GM23338 (cell line): Measurements from ENCODE around the gene USP5. TPM values are rescaled to one million over a fixed set of nuclear protein-coding genes. Genes with fewer than 3 reads are reported as not detected.

Experiments used
- ATAC-seq: fragments of 200-7000 bp; cut with Tn5 transposase; 3 replicates; pipeline ENCODE4 v1.9.1; 2020
- DNase-seq: peaks from one replicate; pipeline ENCODE4 v3.0.0-alpha.2; 2015; ENCODE audit warnings: low spot score
- H2AFZ ChIP-seq: fragments of 200-600 bp; sonication (generic); 2 replicates; pipeline ENCODE4 v1.8.0; 2016; ENCODE audit warnings: antibody characterized with exemption, mild to moderate bottlenecking, moderate library complexity
- H3F3A ChIP-seq: fragments of 200-600 bp; sonication (generic); replicated peaks from 2 replicates; pipeline ENCODE4 v1.8.0; 2017; ENCODE audit warnings: antibody characterized with exemption, mixed run types, low read depth
- H3K27ac ChIP-seq: fragments of 200-600 bp; sonication (generic); 2 replicates; pipeline ENCODE4 v1.6.1; 2016; ENCODE audit warnings: low read depth
- H3K27me3 ChIP-seq: fragments of 200-600 bp; sonication (generic); 2 replicates; pipeline ENCODE4 v1.8.0; 2016; ENCODE audit warnings: mild to moderate bottlenecking, mixed run types, moderate library complexity; ENCODE audit not compliant: insufficient read depth
- H3K36me3 ChIP-seq: fragments of 200-600 bp; sonication (generic); 2 replicates; pipeline ENCODE4 v1.8.0; 2016; ENCODE audit warnings: mild to moderate bottlenecking; ENCODE audit not compliant: insufficient read depth
- H3K4me1 ChIP-seq: fragments of 200-600 bp; sonication (generic); 2 replicates; pipeline ENCODE4 v1.8.0; 2016; ENCODE audit warnings: mild to moderate bottlenecking, moderate library complexity; ENCODE audit not compliant: insufficient read depth
- H3K4me2 ChIP-seq: fragments of 200-600 bp; sonication (generic); 2 replicates; pipeline ENCODE4 v1.7.1; 2017; ENCODE audit warnings: mixed run types
- H3K4me3 ChIP-seq: fragments of 200-600 bp; sonication (generic); 2 replicates; pipeline ENCODE4 v1.6.1; 2016; ENCODE audit warnings: mixed run types
- H3K79me2 ChIP-seq: fragments of 200-600 bp; sonication (generic); replicated peaks from 2 replicates; pipeline ENCODE4 v1.8.0; 2017; ENCODE audit warnings: mild to moderate bottlenecking; ENCODE audit not compliant: insufficient read depth
- H3K9me2 ChIP-seq: fragments of 200-600 bp; sonication (generic); 2 replicates; pipeline ENCODE4 v1.8.0; 2017; ENCODE audit not compliant: insufficient read depth
- H4K20me1 ChIP-seq: fragments of 200-600 bp; sonication (generic); replicated peaks from 2 replicates; pipeline ENCODE4 v1.8.0; 2017; ENCODE audit warnings: mild to moderate bottlenecking; ENCODE audit not compliant: insufficient read depth
- H3K27ac Mint-ChIP-seq: 2 replicates; pipeline ENCODE4 v1.8.0; 2020; ENCODE audit warnings: inconsistent platforms, mild to moderate bottlenecking, moderate library complexity, mixed read lengths
- H3K27me3 Mint-ChIP-seq: 3 replicates; pipeline ENCODE4 v1.8.0; 2022; ENCODE audit warnings: low read depth, mild to moderate bottlenecking, moderate library complexity, mixed read lengths, inconsistent platforms; ENCODE audit not compliant: insufficient read depth, poor library complexity
- H3K36me3 Mint-ChIP-seq: 3 replicates; pipeline ENCODE4 v1.8.0; 2021; ENCODE audit warnings: low read depth, mild to moderate bottlenecking, inconsistent platforms, moderate library complexity, mixed read lengths
- H3K4me1 Mint-ChIP-seq: 3 replicates; pipeline ENCODE4 v1.8.0; 2020; ENCODE audit warnings: mild to moderate bottlenecking, inconsistent platforms, mixed read lengths
- H3K4me3 Mint-ChIP-seq: 3 replicates; pipeline ENCODE4 v1.8.0; 2021; ENCODE audit warnings: moderate library complexity, mild to moderate bottlenecking, inconsistent platforms, mixed read lengths
- H3K9me3 Mint-ChIP-seq: 3 replicates; pipeline ENCODE4 v1.8.0; 2020; ENCODE audit warnings: moderate library complexity, mild to moderate bottlenecking, inconsistent platforms, mixed read lengths
- CREB1 ChIP-seq: fragments of 250-450 bp; sonication (Bioruptor Pico); IDR thresholded peaks from 2 replicates; pipeline ENCODE4 v1.5.0; 2020; ENCODE audit warnings: low read depth, mild to moderate bottlenecking, moderate library complexity
- CTCF ChIP-seq, 2 experiments: fragments of 200-600 bp in 1 of 2; sonication (generic) in 1 of 2; conservative IDR thresholded peaks; 2 replicates each; pipeline versions ENCODE4 v1.5.1 to v1.6.1; 2016 to 2017; ENCODE audit warnings: antibody characterized with exemption in 2 of 2, low read depth in 2 of 2, mild to moderate bottlenecking in 2 of 2, moderate library complexity in 1 of 2
- ETS1 ChIP-seq: IDR thresholded peaks from 2 replicates; pipeline ENCODE4 v1.6.1; 2016; ENCODE audit warnings: antibody characterized with exemption
- EZH2 ChIP-seq: fragments of 200-600 bp; sonication (generic); IDR thresholded peaks from one replicate; pipeline ENCODE4 v1.8.0; 2017; ENCODE audit warnings: antibody characterized with exemption, mild to moderate bottlenecking, low read depth; ENCODE audit not compliant: unreplicated experiment
- EZH2phosphoT487 ChIP-seq: fragments of 200-600 bp; sonication (generic); IDR thresholded peaks from one replicate; pipeline ENCODE4 v1.8.1; 2018; ENCODE audit warnings: antibody characterized with exemption; ENCODE audit not compliant: unreplicated experiment
- JUNB ChIP-seq: IDR thresholded peaks from one replicate; pipeline ENCODE4 v1.6.1; 2016; ENCODE audit warnings: antibody characterized with exemption; ENCODE audit not compliant: unreplicated experiment
- NANOG ChIP-seq: IDR thresholded peaks from 2 replicates; pipeline ENCODE4 v1.6.1; 2016; ENCODE audit warnings: antibody characterized with exemption, borderline replicate concordance
- POLR2AphosphoS5 ChIP-seq: IDR thresholded peaks from 2 replicates; pipeline ENCODE4 v1.6.1; 2016; ENCODE audit warnings: antibody characterized with exemption, low read depth
- STAT1 ChIP-seq: IDR thresholded peaks from one replicate; pipeline ENCODE4 v1.6.1; 2016; ENCODE audit warnings: antibody characterized with exemption; ENCODE audit not compliant: unreplicated experiment
- ZNF114 ChIP-seq: fragments of 250-450 bp; sonication (Bioruptor Pico); IDR thresholded peaks from 2 replicates; pipeline ENCODE4 v1.5.0; 2020; ENCODE audit warnings: mild to moderate bottlenecking, moderate library complexity
- ZNF331 ChIP-seq: fragments of 250-450 bp; sonication (Bioruptor Pico); IDR thresholded peaks from 2 replicates; pipeline ENCODE4 v1.5.0; 2020; ENCODE audit warnings: low read depth, mild to moderate bottlenecking, moderate library complexity
- polyA plus RNA-seq: library from polyadenylated mRNA; unstranded; fragments of >200 nt; fragmentation: Nextera tagmentation; extraction: Ambion mirVana; gene quantifications from 2 replicates; pipeline ENCODE4 v1.2.1, GENCODE V29; 2016
- total RNA-seq: library from RNA; depleted of rRNA; stranded (reverse); fragments of >200 nt; shearing (Covaris generic); gene quantifications from 2 replicates; pipeline ENCODE4 v1.2.3, GENCODE V29; 2014

The USP5 gene
- total and polyA plus RNA-seq, 2 experiments from 2014 or later: 35.1 to 109 TPM

GRCh38 chr12:6817098-6817497 is 34.9 kb upstream of the USP5 start:
- H3K36me3 ChIP-seq: no peaks in the 10 kb centered on the region
- no peak overlapping the region for H2AFZ ChIP-seq
- no peaks in the 10 kb centered on the region for H4K20me1 ChIP-seq
- ATAC-seq: no peak
- peaks cover 11% of the 10 kb centered on the region; the same call in 1 of the 2 replicates for H3F3A ChIP-seq
- TF ChIP-seq POLR2AphosphoS5 (no peak), EZH2 (no peak), ETS1 (no peak)
- no peaks in the 10 kb centered on the region for H3K36me3 Mint-ChIP-seq
- no peaks in the 10 kb centered on the region for H3K79me2 ChIP-seq
- H3K4me1 Mint-ChIP-seq: peaks cover 39% of the 10 kb centered on the region
- no peak overlapping the region; the same call in 2 of the 3 replicates for H3K4me3 Mint-ChIP-seq
- no peaks in the 10 kb centered on the region for H3K9me2 ChIP-seq
- H3K27ac Mint-ChIP-seq: no peak overlapping the region
- peaks cover 21% of the 10 kb centered on the region for H3K27me3 ChIP-seq
- no peak overlapping the region for H3K4me2 ChIP-seq
- no peak overlapping the region for H3K27ac ChIP-seq
- H3K4me3 ChIP-seq: no peak overlapping the region
- H3K4me1 ChIP-seq: peaks cover 30% of the 10 kb centered on the region
- no peak for DNase-seq
- peaks cover 41% of the 10 kb centered on the region for H3K27me3 Mint-ChIP-seq
- no peaks in the 10 kb centered on the region for H3K9me3 Mint-ChIP-seq

GRCh38 chr12:6817662-6818157 is 34.2 kb upstream of the USP5 start:
- Mint-ChIP-seq H3K27ac (peak overlapping the region; percentile 50), H3K27me3 (peaks cover 40% of the 10 kb centered on the region), H3K4me1 (peaks cover 44% of the 10 kb centered on the region), H3K36me3 (no peaks in the 10 kb centered on the region), H3K9me3 (no peaks in the 10 kb centered on the region), H3K4me3 (peak overlapping the region; percentile 61; the same call in 2 of the 3 replicates)
- Histone ChIP-seq H4K20me1 (no peaks in the 10 kb centered on the region), H3K27ac (no peak overlapping the region), H3K79me2 (no peaks in the 10 kb centered on the region), H3K4me3 (0 out of 2 replicates have a peak overlapping the region, but pooled peaks have one; percentile 40), H3K9me2 (no peaks in the 10 kb centered on the region), H3K4me2 (peak overlapping the region; percentile 66; the same call in 1 of the 2 replicates), H2AFZ (no peak overlapping the region), H3K36me3 (no peaks in the 10 kb centered on the region), H3F3A (peaks cover 12% of the 10 kb centered on the region; the same call in 1 of the 2 replicates), H3K27me3 (peaks cover 26% of the 10 kb centered on the region), H3K4me1 (peaks cover 35% of the 10 kb centered on the region)
- ATAC-seq (no peak), DNase-seq (no peak)
- TF ChIP-seq EZH2 (no peak), ZNF114 (CRISPR knock-in tag) (no peak), STAT1 (no peak), CREB1 (CRISPR knock-in tag) (no peak), EZH2phosphoT487 (no peak), ETS1 (no peak), ZNF331 (CRISPR knock-in tag) (no peak)

GRCh38 chr12:6818222-6818621 is 33.7 kb upstream of the USP5 start:
- peaks cover 40% of the 10 kb centered on the region for H3K27me3 Mint-ChIP-seq
- DNase-seq (peak; percentile 72), ATAC-seq (peak; percentile 54)
- peak overlapping the region; percentile 50 for H3K27ac Mint-ChIP-seq
- H3K36me3 ChIP-seq: no peaks in the 10 kb centered on the region
- no peak overlapping the region for H2AFZ ChIP-seq
- H3K36me3 Mint-ChIP-seq: no peaks in the 10 kb centered on the region
- H3K4me1 ChIP-seq: peaks cover 40% of the 10 kb centered on the region
- no peaks in the 10 kb centered on the region for H3K9me2 ChIP-seq
- peaks cover 31% of the 10 kb centered on the region for H3K27me3 ChIP-seq
- H3K4me3 ChIP-seq: peak overlapping the region; percentile 40
- H3K27ac ChIP-seq: no peak overlapping the region
- peak overlapping the region; percentile 61 for H3K4me3 Mint-ChIP-seq
- H3K9me3 Mint-ChIP-seq: no peaks in the 10 kb centered on the region
- peak overlapping the region; percentile 66; the same call in 1 of the 2 replicates for H3K4me2 ChIP-seq
- H3K4me1 Mint-ChIP-seq: peaks cover 49% of the 10 kb centered on the region
- H3K79me2 ChIP-seq: no peaks in the 10 kb centered on the region
- no peaks in the 10 kb centered on the region for H4K20me1 ChIP-seq
- H3F3A ChIP-seq: peaks cover 12% of the 10 kb centered on the region; the same call in 1 of the 2 replicates
- TF ChIP-seq ZNF114 (CRISPR knock-in tag): no peak
- TF ChIP-seq CTCF (conservative IDR thresholded peaks at IDR 0.05; ENCODE audit: low read depth in 2 of 2): no peak
- TF ChIP-seq JUNB: no peak
- no peak for TF ChIP-seq CREB1 (CRISPR knock-in tag)
- no peak for TF ChIP-seq NANOG
- no peak for TF ChIP-seq ETS1
- no peak for TF ChIP-seq EZH2phosphoT487
